MCF 10A (cell line): ENCODE results near the gene WNK1. TPM values are rescaled to one million over a fixed set of nuclear protein-coding genes. Genes with fewer than 3 reads are reported as not detected.

ENCODE experiments used
- BruUV-seq: library from RNA; stranded (reverse); fragments of 400-500 nt; replicated peaks from 2 replicates; lab custom pipeline; 2021; lab: Mats Ljungman, UMichigan
- CTCF ChIA-PET: fragments of 300-600 bp; sonication (Branson Sonifier 250); formaldehyde crosslinking; extraction: SDS; loops from one replicate; lab custom pipeline; 2021; ENCODE audit warnings: antibody characterized with exemption, inconsistent platforms; lab: Yijun Ruan, JAX
- POLR2A ChIA-PET: fragments of 300-600, 350-650 bp; sonication (Branson Sonifier 250); formaldehyde crosslinking; extraction: SDS; loops from one replicate; lab custom pipeline; 2020; ENCODE audit warnings: antibody characterized with exemption, inconsistent platforms; lab: Yijun Ruan, JAX
- DNase-seq: peaks from one replicate; pipeline ENCODE4 v3.0.0-alpha.2; 2018; ENCODE audit not compliant: unreplicated experiment
- H3K27ac Mint-ChIP-seq: one replicate; pipeline ENCODE4 v1.8.0; 2022; ENCODE audit warnings: mild to moderate bottlenecking, low read depth, mixed read lengths; ENCODE audit not compliant: unreplicated experiment
- H3K27me3 Mint-ChIP-seq: one replicate; pipeline ENCODE4 v1.8.0; 2022; ENCODE audit warnings: mixed read lengths; ENCODE audit not compliant: insufficient read depth, unreplicated experiment
- H3K36me3 Mint-ChIP-seq: one replicate; pipeline ENCODE4 v1.8.0; 2022; ENCODE audit warnings: mild to moderate bottlenecking, moderate library complexity, mixed read lengths; ENCODE audit not compliant: insufficient read depth, unreplicated experiment
- H3K4me1 Mint-ChIP-seq: one replicate; pipeline ENCODE4 v1.8.0; 2022; ENCODE audit warnings: mixed read lengths; ENCODE audit not compliant: insufficient read depth, unreplicated experiment
- H3K4me3 Mint-ChIP-seq: one replicate; pipeline ENCODE4 v1.8.0; 2022; ENCODE audit warnings: mild to moderate bottlenecking, moderate library complexity, mixed read lengths; ENCODE audit not compliant: unreplicated experiment
- H3K9me3 Mint-ChIP-seq: one replicate; pipeline ENCODE4 v1.8.0; 2022; ENCODE audit warnings: mixed read lengths; ENCODE audit not compliant: unreplicated experiment
- intact Hi-C: fragments of 100-400 bp; cut with micrococcal nuclease; formaldehyde crosslinking; loops from 2 replicates; pipeline ENCODE4 v1.14.1; 2022
- total RNA-seq: library from RNA; stranded (reverse); gene quantifications from 2 replicates; pipeline ENCODE4 v1.2.3, GENCODE V29; 2022
- TF ChIP-seq, protein P1 (sequence below): fragments of 200-600 bp; IDR thresholded peaks from one replicate; pipeline ENCODE4 v1.8.0; 2022; ENCODE audit warnings: antibody characterized with exemption, mild to moderate bottlenecking; ENCODE audit not compliant: unreplicated experiment

The WNK1 gene
- total RNA-seq, 1 experiment from 2014 or later: 139 TPM

- BruUV-seq: no TSS peak
- Mint-ChIP-seq H3K27ac (peak overlapping the region; percentile 63), H3K4me1 (peaks cover 33% of the 10 kb centered on the region), H3K27me3 (no peaks in the 10 kb centered on the region), H3K36me3 (peaks cover 8% of the 10 kb centered on the region), H3K4me3 (no peak overlapping the region), H3K9me3 (peaks cover 7% of the 10 kb centered on the region)
- intact Hi-C loops: no loop called here
- POLR2A ChIA-PET: interaction anchor here (2.4 to 8.5 kb wide), 3 partner anchors 9 to 26 kb away, joined by 6 to 82 read pairs (median 8); partner anchors contain the start of gene WNK1
- CTCF ChIA-PET: interaction anchor here (0.6 kb wide), 1 partner anchor 259 kb away, joined by 3 read pairs; no protein-coding TSS in a partner anchor
- no peak for DNase-seq
- TF ChIP-seq, protein P1, sequence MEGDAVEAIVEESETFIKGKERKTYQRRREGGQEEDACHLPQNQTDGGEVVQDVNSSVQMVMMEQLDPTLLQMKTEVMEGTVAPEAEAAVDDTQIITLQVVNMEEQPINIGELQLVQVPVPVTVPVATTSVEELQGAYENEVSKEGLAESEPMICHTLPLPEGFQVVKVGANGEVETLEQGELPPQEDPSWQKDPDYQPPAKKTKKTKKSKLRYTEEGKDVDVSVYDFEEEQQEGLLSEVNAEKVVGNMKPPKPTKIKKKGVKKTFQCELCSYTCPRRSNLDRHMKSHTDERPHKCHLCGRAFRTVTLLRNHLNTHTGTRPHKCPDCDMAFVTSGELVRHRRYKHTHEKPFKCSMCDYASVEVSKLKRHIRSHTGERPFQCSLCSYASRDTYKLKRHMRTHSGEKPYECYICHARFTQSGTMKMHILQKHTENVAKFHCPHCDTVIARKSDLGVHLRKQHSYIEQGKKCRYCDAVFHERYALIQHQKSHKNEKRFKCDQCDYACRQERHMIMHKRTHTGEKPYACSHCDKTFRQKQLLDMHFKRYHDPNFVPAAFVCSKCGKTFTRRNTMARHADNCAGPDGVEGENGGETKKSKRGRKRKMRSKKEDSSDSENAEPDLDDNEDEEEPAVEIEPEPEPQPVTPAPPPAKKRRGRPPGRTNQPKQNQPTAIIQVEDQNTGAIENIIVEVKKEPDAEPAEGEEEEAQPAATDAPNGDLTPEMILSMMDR: no peak
Observed at GRCh38 chr12:778615-779014, 26.2 kb downstream of the WNK1 start.

DNA sequence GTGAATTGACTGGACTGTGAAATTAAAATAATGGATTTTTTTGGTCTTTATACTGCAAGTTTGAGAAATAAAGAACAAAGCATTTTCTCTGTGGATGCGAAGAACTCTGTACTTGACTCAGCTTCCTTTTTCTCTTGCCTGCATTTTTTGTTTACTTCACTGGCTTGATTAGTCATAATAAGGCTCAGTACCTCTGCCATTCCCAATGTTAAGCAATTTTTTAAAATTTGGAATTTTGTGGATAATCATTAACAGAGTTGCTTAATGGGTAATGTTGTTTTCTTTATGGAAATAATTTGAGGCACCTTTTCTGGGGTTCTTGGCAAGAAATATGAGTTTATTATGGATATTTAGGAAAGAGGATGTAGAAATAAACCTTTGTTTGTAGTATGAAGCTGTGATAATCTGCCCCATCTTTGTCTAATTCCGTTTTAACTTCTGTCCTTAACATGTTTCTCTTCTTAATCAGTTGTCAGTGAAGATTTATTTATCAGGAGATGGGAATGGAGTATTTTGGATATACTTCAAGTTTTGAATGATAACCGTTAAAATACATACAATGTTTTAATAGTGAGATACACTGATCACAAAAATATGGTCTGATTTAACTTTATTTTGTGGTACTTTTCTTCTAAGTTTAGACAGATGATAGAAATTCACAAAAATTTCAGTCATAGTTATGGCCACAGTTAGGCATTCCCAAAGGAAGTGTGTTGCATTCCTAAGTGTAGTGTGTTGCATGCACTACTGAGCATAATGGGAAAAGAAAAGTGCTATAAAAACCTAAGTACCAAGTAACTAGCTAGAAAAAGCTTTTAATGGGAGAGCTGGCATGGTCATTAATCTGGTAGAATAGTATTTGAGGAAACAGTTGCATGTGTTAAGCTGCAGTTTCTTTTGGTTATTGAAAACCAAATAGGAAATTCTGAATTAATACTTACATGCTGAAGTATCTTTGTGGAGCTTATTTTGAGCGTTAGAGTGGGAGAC lies 27.7 kb downstream of the WNK1 start:
- peaks cover 19% of the 10 kb centered on the region for H3K4me1 Mint-ChIP-seq
- ChIA-PET CTCF (interaction anchor here (0.7 to 3.3 kb wide), 5 partner anchors 23 to 53 kb away, joined by 3 to 14 read pairs (median 5); partner anchors contain the start of gene WNK1), POLR2A (interaction anchor here (0.5 to 8.5 kb wide), 18 partner anchors 9 to 803 kb away, joined by 3 to 82 read pairs (median 4); partner anchors contain the start of gene WNK1)
- H3K9me3 Mint-ChIP-seq: peaks cover 7% of the 10 kb centered on the region
- no TSS peak for BruUV-seq
- peak overlapping the region; percentile 63 for H3K27ac Mint-ChIP-seq
- intact Hi-C loops: no loop called here
- peak; percentile 56 for DNase-seq
- TF ChIP-seq, protein P1: no peak
- peak overlapping the region; percentile 62 for H3K4me3 Mint-ChIP-seq
- no peaks in the 10 kb centered on the region for H3K27me3 Mint-ChIP-seq
- H3K36me3 Mint-ChIP-seq: peaks cover 8% of the 10 kb centered on the region

DNA sequence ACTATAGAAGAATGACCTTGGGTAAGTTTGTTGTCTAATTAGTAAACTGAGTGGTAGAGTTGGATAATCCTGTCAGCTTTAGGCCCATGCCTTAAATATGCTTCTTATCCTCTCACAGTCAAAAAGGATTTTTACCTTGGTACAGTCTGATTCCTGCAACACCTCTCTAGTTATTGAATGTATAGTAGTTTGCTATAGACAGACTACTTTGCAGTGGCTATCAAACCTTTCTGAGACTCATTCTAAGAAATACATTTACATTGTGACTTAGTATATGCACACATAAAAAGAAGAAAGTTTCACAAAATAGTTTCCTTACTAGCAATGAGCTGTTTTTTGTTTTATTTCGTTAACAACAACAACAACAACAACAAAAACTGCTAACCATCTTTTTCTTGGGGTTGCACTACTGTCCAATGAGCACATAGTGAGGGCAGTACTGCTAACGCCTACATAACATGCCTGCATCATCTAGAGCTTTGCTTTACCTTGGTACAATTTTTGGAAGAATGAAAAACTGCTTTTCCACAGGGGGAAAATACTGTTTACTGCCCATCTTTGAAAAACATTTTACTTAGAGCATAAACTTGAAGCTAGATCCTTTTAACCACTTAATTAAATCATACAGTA lies 28.5 kb downstream of the WNK1 start:
- ChIA-PET CTCF (interaction anchor here (0.6 to 3.3 kb wide), 5 partner anchors 24 to 66 kb away, joined by 3 to 14 read pairs (median 4); partner anchors contain the start of gene WNK1), POLR2A (interaction anchor here (0.5 to 8.5 kb wide), 15 partner anchors 8 to 802 kb away, joined by 3 to 82 read pairs (median 4); partner anchors contain the start of gene WNK1)
- intact Hi-C loops: no loop called here
- H3K4me3 Mint-ChIP-seq: no peak overlapping the region
- no TSS peak for BruUV-seq
- DNase-seq: no peak
- H3K27ac Mint-ChIP-seq: peak overlapping the region; percentile 63
- H3K27me3 Mint-ChIP-seq: no peaks in the 10 kb centered on the region
- H3K36me3 Mint-ChIP-seq: peaks cover 6% of the 10 kb centered on the region
- H3K9me3 Mint-ChIP-seq: peaks cover 6% of the 10 kb centered on the region
- TF ChIP-seq, protein P1: no peak
- peaks cover 18% of the 10 kb centered on the region for H3K4me1 Mint-ChIP-seq
